HepG2 (cell line): Measurements from ENCODE around the gene NXT1. TPM values are rescaled to one million over a fixed set of nuclear protein-coding genes. Genes with fewer than 3 reads are reported as not detected.

Experiments used
- ARNT ChIP-seq: fragments of 450-650 bp; IDR thresholded peaks from 2 replicates; pipeline ENCODE4 v1.6.1; 2017
- BHLHE40 ChIP-seq: IDR thresholded peaks from 2 replicates; pipeline ENCODE4 v1.6.1; 2011; ENCODE audit warnings: low read length, improper control_type of control experiment
- E2F2 ChIP-seq: sonication (generic); formaldehyde crosslinking; IDR thresholded peaks from 2 replicates; pipeline ENCODE4 v1.4.0; 2020; ENCODE audit warnings: missing genetic modification reagents, borderline replicate concordance
- FOXK1 ChIP-seq: sonication (generic); formaldehyde crosslinking; IDR thresholded peaks from 2 replicates; pipeline ENCODE4 v1.4.0; 2020; ENCODE audit warnings: low read depth, missing genetic modification reagents, borderline replicate concordance
- GATAD1 ChIP-seq: IDR thresholded peaks from 2 replicates; pipeline ENCODE4 v1.6.1; 2016; ENCODE audit warnings: missing genetic modification reagents, missing compliant biosample characterization
- GRHL1 ChIP-seq: sonication (generic); formaldehyde crosslinking; conservative IDR thresholded peaks from 2 replicates; pipeline ENCODE4 v1.8.0; 2022; ENCODE audit warnings: missing genetic modification reagents
- HOXA5 ChIP-seq: sonication (generic); formaldehyde crosslinking; IDR thresholded peaks from 2 replicates; pipeline ENCODE4 v1.4.0; 2020; ENCODE audit warnings: missing genetic modification reagents
- KDM6A ChIP-seq: IDR thresholded peaks from 2 replicates; pipeline ENCODE4 v1.6.1; 2016; ENCODE audit warnings: low read depth
- NFYB ChIP-seq: sonication (generic); formaldehyde crosslinking; IDR thresholded peaks from 2 replicates; pipeline ENCODE4 v1.4.0; 2020; ENCODE audit warnings: missing genetic modification reagents
- NONO ChIP-seq, 2 experiments: fragments of 450-650 bp in 1 of 2; sonication (generic) in 1 of 2; formaldehyde crosslinking in 1 of 2; IDR thresholded peaks in 1 of 2; conservative IDR thresholded peaks in 1 of 2; 2 replicates each; pipeline versions ENCODE4 v1.6.1 to v1.8.0; 2017 to 2022; ENCODE audit warnings: mild to moderate bottlenecking in 1 of 2, missing genetic modification reagents in 1 of 2, moderate library complexity in 1 of 2
- SIN3B ChIP-seq: fragments of 150-350 bp; IDR thresholded peaks from 2 replicates; pipeline ENCODE4 v1.6.1; 2014; ENCODE audit warnings: low read length
- SRSF1 ChIP-seq: fragments of 200-400 bp; formaldehyde crosslinking; optimal IDR thresholded peaks from 2 replicates; pipeline ENCODE3; 2017; ENCODE audit warnings: mild to moderate bottlenecking, low read depth, low read length, moderate library complexity
- SYNCRIP ChIP-seq: fragments of 200-400 bp; formaldehyde crosslinking; IDR thresholded peaks from 2 replicates; pipeline ENCODE4 v1.6.1; 2018; ENCODE audit warnings: mild to moderate bottlenecking, low read depth, low read length; ENCODE audit not compliant: insufficient read depth
- ZBTB14 ChIP-seq: sonication (generic); formaldehyde crosslinking; IDR thresholded peaks from 2 replicates; pipeline ENCODE4 v1.4.0; 2020; ENCODE audit warnings: missing genetic modification reagents
- ZMYM3 ChIP-seq: sonication (generic); formaldehyde crosslinking; IDR thresholded peaks from 2 replicates; pipeline ENCODE4 v1.5.1; 2020; ENCODE audit warnings: mild to moderate bottlenecking, missing genetic modification reagents
- ZNF335 ChIP-seq: sonication (generic); formaldehyde crosslinking; IDR thresholded peaks from 2 replicates; pipeline ENCODE4 v1.4.0; 2020; ENCODE audit warnings: missing genetic modification reagents
- ZNF451 ChIP-seq: sonication (generic); formaldehyde crosslinking; IDR thresholded peaks from 2 replicates; pipeline ENCODE4 v1.5.0; 2020; ENCODE audit warnings: mild to moderate bottlenecking, missing genetic modification reagents
- ZNF460 ChIP-seq: sonication (generic); formaldehyde crosslinking; IDR thresholded peaks from 2 replicates; pipeline ENCODE4 v1.5.1; 2020; ENCODE audit warnings: missing genetic modification reagents, mild to moderate bottlenecking, borderline replicate concordance
- ZNF558 ChIP-seq: sonication (generic); formaldehyde crosslinking; IDR thresholded peaks from 2 replicates; pipeline ENCODE4 v1.9.0; 2022; ENCODE audit warnings: mild to moderate bottlenecking, missing genetic modification reagents, borderline replicate concordance
- ZNF572 ChIP-seq: sonication (generic); formaldehyde crosslinking; IDR thresholded peaks from 2 replicates; pipeline ENCODE4 v1.5.1; 2020; ENCODE audit warnings: mild to moderate bottlenecking, missing genetic modification reagents
- ZNF775 ChIP-seq: sonication (generic); formaldehyde crosslinking; IDR thresholded peaks from 2 replicates; pipeline ENCODE4 v1.4.0; 2020; ENCODE audit warnings: missing genetic modification reagents, mild to moderate bottlenecking, moderate library complexity, borderline replicate concordance
- ZNF780A ChIP-seq: sonication (generic); formaldehyde crosslinking; IDR thresholded peaks from 2 replicates; pipeline ENCODE4 v1.8.0; 2022; ENCODE audit warnings: mild to moderate bottlenecking, missing genetic modification reagents, moderate library complexity
- polyA plus RNA-seq, 8 experiments: library from polyadenylated mRNA; depleted of rRNA in 3 of 8; stranded (reverse) in 7 of 8; unstranded in 1 of 8; fragments of >200 nt; fragmentation: Illumina TruSeq in 4 of 8; extraction: Trizol in 4 of 8; gene quantifications; 2 replicates each; pipeline versions ENCODE4 v1.2.1 to v1.2.3, GENCODE V29; 2011 to 2016; ENCODE audit warnings: low read depth in 4 of 8, missing spikeins in 1 of 8, mixed read lengths in 1 of 8; ENCODE audit not compliant: insufficient read depth in 1 of 8
- total RNA-seq, 5 experiments: library from RNA; depleted of rRNA; stranded (reverse); fragments of >200 nt; fragmentation: Illumina TruSeq; extraction: Trizol; gene quantifications; 2 replicates each; pipeline ENCODE4 v1.2.3, GENCODE V29; 2016; ENCODE audit warnings: low read depth in 1 of 5
- TF ChIP-seq, protein P1 (sequence below): sonication (generic); formaldehyde crosslinking; IDR thresholded peaks from 2 replicates; pipeline ENCODE4 v1.5.0; 2020; ENCODE audit warnings: missing genetic modification reagents
- TF ChIP-seq, protein P2 (sequence below): sonication (generic); formaldehyde crosslinking; conservative IDR thresholded peaks from 2 replicates; pipeline ENCODE4 v1.4.0; 2020; ENCODE audit warnings: missing genetic modification reagents

NXT1 gene
- total and polyA plus RNA-seq, 2 of the 13 experiments (the other 11 are each of a cell fraction or from before 2014, with no cell fraction given) = 35.6 to 65.9 TPM

GRCh38 chr20:23350904-23351838, 580 bp downstream of the NXT1 start (continued):
- TF ChIP-seq, protein P1, sequence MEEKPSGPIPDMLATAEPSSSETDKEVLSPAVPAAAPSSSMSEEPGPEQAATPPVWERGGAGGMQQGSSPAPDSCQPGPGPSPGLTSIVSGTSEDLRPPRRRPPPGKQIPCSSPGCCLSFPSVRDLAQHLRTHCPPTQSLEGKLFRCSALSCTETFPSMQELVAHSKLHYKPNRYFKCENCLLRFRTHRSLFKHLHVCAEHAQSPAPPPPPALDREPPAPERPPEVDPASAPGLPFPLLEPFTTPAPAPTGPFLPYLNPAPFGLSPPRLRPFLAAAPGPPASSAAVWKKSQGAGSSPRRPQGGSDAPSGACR (CRISPR knock-in tag) = no peak
- TF ChIP-seq ZNF451 (no peak), ZNF775 (no peak), ZNF572 (CRISPR knock-in tag) (peak; percentile 99; the same call in 1 of the 2 replicates), SRSF1 (no peak), GATAD1 (no peak; the same call in 1 of the 2 replicates), HOXA5 (no peak), NONO (IDR thresholded peaks at IDR 0.05) (no peak), NONO (CRISPR knock-in tag; conservative IDR thresholded peaks at IDR 0.05) (peak; percentile 56), ZNF558 (CRISPR knock-in tag) (peak; percentile 93; the same call in 1 of the 2 replicates), KDM6A (CRISPR knock-in tag) (no peak), ZBTB14 (CRISPR knock-in tag) (no peak; the same call in 1 of the 2 replicates), ZNF780A (CRISPR knock-in tag) (peak; percentile 85; the same call in 1 of the 2 replicates), ZNF335 (CRISPR knock-in tag) (no peak), ZMYM3 (no peak), NFYB (CRISPR knock-in tag) (no peak), ZNF460 (CRISPR knock-in tag) (no peak), ARNT (no peak), SYNCRIP (no peak), GRHL1 (CRISPR knock-in tag) (no peak), BHLHE40 (no peak), SIN3B (no peak; the same call in 1 of the 2 replicates), E2F2 (no peak), FOXK1 (CRISPR knock-in tag) (no peak)
- TF ChIP-seq, protein P2, sequence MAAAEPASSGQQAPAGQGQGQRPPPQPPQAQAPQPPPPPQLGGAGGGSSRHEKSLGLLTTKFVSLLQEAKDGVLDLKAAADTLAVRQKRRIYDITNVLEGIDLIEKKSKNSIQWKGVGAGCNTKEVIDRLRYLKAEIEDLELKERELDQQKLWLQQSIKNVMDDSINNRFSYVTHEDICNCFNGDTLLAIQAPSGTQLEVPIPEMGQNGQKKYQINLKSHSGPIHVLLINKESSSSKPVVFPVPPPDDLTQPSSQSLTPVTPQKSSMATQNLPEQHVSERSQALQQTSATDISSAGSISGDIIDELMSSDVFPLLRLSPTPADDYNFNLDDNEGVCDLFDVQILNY (CRISPR knock-in tag) = no peak
